Astrocyte of the spinal cord (primary cell): ENCODE measurements around the gene C7orf33.

Experiments
- DNase-seq: peaks from one replicate; pipeline ENCODE4 v3.0.0; 2011; ENCODE audit warnings: low read depth, low spot score
- H3K4me3 ChIP-seq: 2 replicates; pipeline ENCODE4 v1.5.1; 2011; ENCODE audit warnings: low read depth, mild to moderate bottlenecking, low read length, moderate library complexity
- in situ Hi-C: cut with HindIII; loops from 2 replicates; pipeline ENCODE4 v1.10.0; 2017; ENCODE audit warnings: low sequenced_read_pairs
- TF ChIP-seq, protein P1 (sequence below): IDR thresholded peaks from 2 replicates; pipeline ENCODE4 v1.5.1; 2012; ENCODE audit warnings: low read depth, mild to moderate bottlenecking, low read length, inconsistent platforms

Gene C7orf33

GRCh38 chr7:148665221-148665620, 74.7 kb downstream of the C7orf33 start:
- H3K4me3 ChIP-seq = no peak overlapping the region
- peak; percentile 37 for DNase-seq
- in situ Hi-C loops = no loop called here
- TF ChIP-seq, protein P1, sequence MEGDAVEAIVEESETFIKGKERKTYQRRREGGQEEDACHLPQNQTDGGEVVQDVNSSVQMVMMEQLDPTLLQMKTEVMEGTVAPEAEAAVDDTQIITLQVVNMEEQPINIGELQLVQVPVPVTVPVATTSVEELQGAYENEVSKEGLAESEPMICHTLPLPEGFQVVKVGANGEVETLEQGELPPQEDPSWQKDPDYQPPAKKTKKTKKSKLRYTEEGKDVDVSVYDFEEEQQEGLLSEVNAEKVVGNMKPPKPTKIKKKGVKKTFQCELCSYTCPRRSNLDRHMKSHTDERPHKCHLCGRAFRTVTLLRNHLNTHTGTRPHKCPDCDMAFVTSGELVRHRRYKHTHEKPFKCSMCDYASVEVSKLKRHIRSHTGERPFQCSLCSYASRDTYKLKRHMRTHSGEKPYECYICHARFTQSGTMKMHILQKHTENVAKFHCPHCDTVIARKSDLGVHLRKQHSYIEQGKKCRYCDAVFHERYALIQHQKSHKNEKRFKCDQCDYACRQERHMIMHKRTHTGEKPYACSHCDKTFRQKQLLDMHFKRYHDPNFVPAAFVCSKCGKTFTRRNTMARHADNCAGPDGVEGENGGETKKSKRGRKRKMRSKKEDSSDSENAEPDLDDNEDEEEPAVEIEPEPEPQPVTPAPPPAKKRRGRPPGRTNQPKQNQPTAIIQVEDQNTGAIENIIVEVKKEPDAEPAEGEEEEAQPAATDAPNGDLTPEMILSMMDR = no peak
